HUES64 (cell line): ENCODE data around the gene DSG2.

Source experiments
- H3K27ac ChIP-seq: 2 replicates; pipeline ENCODE4 v1.7.0; 2013; ENCODE audit warnings: low read depth, low read length, inconsistent platforms
- H3K27me3 ChIP-seq: 2 replicates; pipeline ENCODE4 v1.6.1; 2013; ENCODE audit warnings: mild to moderate bottlenecking, low read length; ENCODE audit not compliant: insufficient read depth
- H3K36me3 ChIP-seq: 2 replicates; pipeline ENCODE4 v1.6.1; 2013; ENCODE audit warnings: mild to moderate bottlenecking, low read length; ENCODE audit not compliant: insufficient read depth
- H3K4me1 ChIP-seq: 2 replicates; pipeline ENCODE4 v1.6.1; 2013; ENCODE audit warnings: mild to moderate bottlenecking, low read length, moderate library complexity; ENCODE audit not compliant: insufficient read depth
- H3K4me3 ChIP-seq: 2 replicates; pipeline ENCODE4 v1.5.1; 2013; ENCODE audit warnings: mild to moderate bottlenecking, low read length, moderate library complexity
- H3K9ac ChIP-seq: 2 replicates; pipeline ENCODE4 v1.6.1; 2013; ENCODE audit warnings: mild to moderate bottlenecking, low read depth, low read length
- H3K9me3 ChIP-seq: 2 replicates; pipeline ENCODE4 v1.6.1; 2013; ENCODE audit warnings: low read depth, low read length; ENCODE audit not compliant: insufficient read depth
- WGBS: fragments of 150-250, 120-280 bp; methylation state at CpG from one replicate; pipeline ENCODE4 v1.1.7; 2013; ENCODE audit warnings: missing lambda C conversion rate; 5-methylcytosine and 5-hydroxymethylcytosine counted together

DSG2 gene

DNA sequence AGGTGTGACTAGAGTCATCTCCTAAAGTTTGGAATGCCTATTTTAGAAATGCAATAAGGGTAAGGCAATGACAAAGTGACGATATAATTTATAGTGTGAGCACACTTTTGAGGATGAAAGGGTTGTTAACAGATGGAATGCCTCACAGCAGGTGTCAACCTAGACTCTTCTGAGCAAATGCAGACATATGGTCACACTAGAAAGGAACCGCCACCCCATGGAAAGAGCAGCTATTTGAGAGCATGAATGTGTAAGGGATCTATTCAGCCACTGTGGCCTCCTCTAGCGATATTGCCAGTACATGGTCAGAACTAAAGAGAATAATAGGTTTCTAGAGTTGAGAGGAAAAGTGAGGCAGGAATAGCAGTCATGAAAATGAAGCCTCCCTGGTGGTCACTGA lies 18.5 kb downstream of the DSG2 start:
- H3K27me3 ChIP-seq = no peaks in the 10 kb centered on the region
- H3K27ac ChIP-seq = no peak overlapping the region
- H3K9me3 ChIP-seq = no peaks in the 10 kb centered on the region
- H3K4me1 ChIP-seq = peaks cover 40% of the 10 kb centered on the region
- no peak overlapping the region for H3K9ac ChIP-seq
- H3K36me3 ChIP-seq = peaks cover 39% of the 10 kb centered on the region
- no peak overlapping the region for H3K4me3 ChIP-seq
- WGBS = 85% methylated on average over 3 of the region's 3 CpGs

DNA sequence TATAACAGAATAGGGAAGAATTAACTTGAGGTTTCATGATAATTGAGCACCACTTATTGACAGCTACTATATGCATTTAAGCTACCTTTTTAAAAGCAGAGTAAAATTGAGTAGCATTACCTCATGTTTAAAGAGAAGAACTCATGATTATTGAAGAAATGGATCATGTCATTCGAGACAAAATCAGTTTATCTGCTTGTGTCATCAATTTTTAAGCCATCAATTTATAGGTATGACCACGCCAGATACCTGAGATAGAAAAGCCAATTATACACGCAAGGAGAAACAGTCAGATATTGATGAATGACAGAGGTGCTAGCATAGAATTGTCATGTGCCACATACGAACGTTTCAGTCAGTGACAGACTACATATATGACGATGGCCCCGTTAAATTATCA lies 28.4 kb downstream of the DSG2 start:
- Histone ChIP-seq H3K27ac (no peak overlapping the region), H3K4me3 (no peak overlapping the region), H3K9me3 (no peaks in the 10 kb centered on the region), H3K9ac (no peak overlapping the region), H3K36me3 (peaks cover 99% of the 10 kb centered on the region), H3K27me3 (no peaks in the 10 kb centered on the region), H3K4me1 (no peaks in the 10 kb centered on the region)
- 96% methylated on average over 7 of the region's 7 CpGs for WGBS

DNA sequence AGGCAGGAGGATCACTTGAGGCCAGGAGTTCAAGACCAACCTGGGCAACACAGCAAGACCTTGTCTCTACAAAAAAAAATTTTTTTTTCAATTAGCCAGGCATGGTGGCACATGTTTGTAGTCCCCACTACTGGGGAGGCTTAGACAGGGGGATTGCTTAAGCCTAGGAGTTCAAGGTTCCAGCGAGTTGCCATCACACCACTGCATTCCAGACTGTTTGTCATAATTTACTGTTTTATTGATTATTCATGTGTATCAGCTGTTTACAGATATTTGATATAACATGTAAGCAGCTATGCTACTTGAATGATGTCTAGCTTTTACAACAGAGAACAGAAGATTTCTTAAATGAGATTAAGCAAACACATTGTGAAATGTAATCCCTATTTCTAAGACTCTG lies 35.3 kb downstream of the DSG2 start:
- Histone ChIP-seq H3K27me3 (no peaks in the 10 kb centered on the region), H3K36me3 (peaks cover 93% of the 10 kb centered on the region), H3K4me1 (no peaks in the 10 kb centered on the region), H3K4me3 (no peak overlapping the region), H3K27ac (no peak overlapping the region), H3K9ac (no peak overlapping the region), H3K9me3 (no peaks in the 10 kb centered on the region)
- WGBS = 100% methylated on average over 1 of the region's 1 CpG

DNA sequence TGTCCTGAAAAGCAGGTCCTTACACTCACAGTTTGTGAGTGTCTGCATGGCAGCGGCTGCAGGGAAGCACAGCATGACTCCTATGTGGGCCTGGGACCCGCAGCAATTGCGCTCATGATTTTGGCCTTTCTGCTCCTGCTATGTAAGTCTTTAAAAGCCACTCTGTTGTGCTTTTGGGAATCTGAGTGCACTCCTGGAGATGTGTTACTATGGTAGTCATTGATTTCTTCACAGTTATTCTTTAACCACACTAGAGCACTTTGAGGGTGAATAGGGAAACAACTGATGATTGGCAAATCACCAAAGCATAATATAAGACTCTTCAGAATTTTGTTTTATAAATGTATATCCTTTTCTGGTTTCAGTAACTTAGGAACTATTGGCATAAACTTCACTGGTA lies 40.9 kb downstream of the DSG2 start:
- H3K27ac ChIP-seq = no peak overlapping the region
- WGBS = 98% methylated on average over 3 of the region's 3 CpGs
- H3K36me3 ChIP-seq = peaks cover 93% of the 10 kb centered on the region
- no peaks in the 10 kb centered on the region for H3K27me3 ChIP-seq
- no peak overlapping the region for H3K4me3 ChIP-seq
- H3K9ac ChIP-seq = no peak overlapping the region
- no peaks in the 10 kb centered on the region for H3K9me3 ChIP-seq
- H3K4me1 ChIP-seq = no peaks in the 10 kb centered on the region

DNA sequence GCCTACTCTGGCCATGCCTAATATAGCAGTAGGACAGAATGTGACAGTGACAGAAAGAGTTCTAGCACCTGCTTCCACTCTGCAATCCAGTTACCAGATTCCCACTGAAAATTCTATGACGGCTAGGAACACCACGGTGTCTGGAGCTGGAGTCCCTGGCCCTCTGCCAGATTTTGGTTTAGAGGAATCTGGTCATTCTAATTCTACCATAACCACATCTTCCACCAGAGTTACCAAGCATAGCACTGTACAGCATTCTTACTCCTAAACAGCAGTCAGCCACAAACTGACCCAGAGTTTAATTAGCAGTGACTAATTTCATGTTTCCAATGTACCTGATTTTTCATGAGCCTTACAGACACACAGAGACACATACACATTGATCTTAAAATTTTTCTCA lies 48.5 kb downstream of the DSG2 start:
- H3K36me3 ChIP-seq = peaks cover 64% of the 10 kb centered on the region
- no peak overlapping the region for H3K4me3 ChIP-seq
- H3K9ac ChIP-seq = no peak overlapping the region
- no peaks in the 10 kb centered on the region for H3K9me3 ChIP-seq
- H3K27me3 ChIP-seq = no peaks in the 10 kb centered on the region
- no peak overlapping the region for H3K27ac ChIP-seq
- peaks cover 15% of the 10 kb centered on the region for H3K4me1 ChIP-seq
- WGBS = 92% methylated on average over 2 of the region's 2 CpGs

DNA sequence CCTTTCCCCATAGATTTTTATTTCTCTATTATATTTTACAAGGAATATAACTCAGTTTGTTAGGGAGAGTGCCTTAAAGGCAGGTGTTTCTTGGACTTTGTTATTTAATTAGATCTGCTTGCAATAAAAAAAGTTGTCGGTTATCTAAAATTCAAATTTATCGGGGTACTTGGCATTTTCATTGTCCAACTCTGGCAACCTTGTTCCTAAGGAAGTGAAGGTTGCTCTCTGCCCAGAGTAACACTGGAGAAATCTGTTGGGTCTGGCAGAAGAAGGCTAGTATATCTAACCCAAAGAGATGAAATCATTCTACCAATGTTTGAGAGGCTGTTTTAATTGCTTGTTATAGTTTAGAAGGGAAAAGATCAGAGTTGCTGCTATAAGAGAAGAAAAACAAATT lies 50.9 kb downstream of the DSG2 start:
- 98% methylated on average over 2 of the region's 2 CpGs for WGBS
- peak overlapping the region; percentile 17; the same call in 1 of the 2 replicates for H3K27ac ChIP-seq

DNA sequence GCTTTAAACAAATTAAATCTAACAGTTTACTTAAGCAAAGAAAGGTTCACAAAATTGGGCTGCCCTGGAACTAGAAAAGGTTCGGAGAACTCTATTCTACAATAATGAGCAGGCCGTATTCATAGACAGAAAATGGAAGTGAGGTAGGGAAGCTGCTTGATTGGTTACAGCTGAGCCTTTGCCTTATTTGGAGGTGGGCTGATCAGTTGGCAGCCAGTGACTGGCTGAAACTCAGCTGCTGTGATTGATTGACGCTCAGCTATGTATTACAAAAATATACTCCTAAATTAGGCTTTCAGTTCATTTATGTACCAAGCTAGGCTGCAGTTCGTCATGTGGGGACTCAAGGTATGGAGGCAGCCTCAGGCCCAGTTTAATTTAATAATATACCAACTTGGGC lies 51.4 kb downstream of the DSG2 start:
- H3K36me3 ChIP-seq = peaks cover 35% of the 10 kb centered on the region
- H3K4me3 ChIP-seq = no peak overlapping the region
- H3K27me3 ChIP-seq = no peaks in the 10 kb centered on the region
- no peak overlapping the region for H3K9ac ChIP-seq
- H3K27ac ChIP-seq = peak overlapping the region; percentile 17
- H3K4me1 ChIP-seq = peaks cover 15% of the 10 kb centered on the region
- 92% methylated on average over 3 of the region's 4 CpGs for WGBS
- no peaks in the 10 kb centered on the region for H3K9me3 ChIP-seq

More for the DNA sequence above, 50.9 kb downstream of the DSG2 start:
- Histone ChIP-seq H3K9me3 (no peaks in the 10 kb centered on the region), H3K9ac (no peak overlapping the region), H3K27me3 (no peaks in the 10 kb centered on the region), H3K4me1 (peaks cover 15% of the 10 kb centered on the region), H3K4me3 (no peak overlapping the region), H3K36me3 (peaks cover 41% of the 10 kb centered on the region)

DNA sequence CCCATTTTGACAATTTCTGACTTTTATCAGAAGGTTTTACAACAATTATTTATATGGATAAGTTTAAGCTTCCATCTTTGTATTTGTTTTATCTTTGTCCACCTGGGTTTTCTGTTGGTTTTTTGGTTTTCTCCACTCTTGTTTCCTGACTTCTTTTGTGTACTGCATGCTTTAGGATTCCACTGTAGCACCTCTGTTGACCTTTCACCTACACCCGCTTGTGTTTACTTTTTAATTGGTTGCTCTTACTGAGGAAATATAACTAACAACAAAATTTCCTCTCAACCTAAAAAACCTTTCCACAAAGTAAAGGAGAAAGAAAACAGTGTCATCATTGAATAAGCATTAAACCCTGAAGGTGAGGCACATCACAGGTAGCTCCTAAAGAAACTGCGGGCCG lies 53.9 kb downstream of the DSG2 start:
- Histone ChIP-seq H3K36me3 (peaks cover 10% of the 10 kb centered on the region), H3K4me3 (no peak overlapping the region), H3K9ac (no peak overlapping the region), H3K27ac (no peak overlapping the region), H3K27me3 (no peaks in the 10 kb centered on the region), H3K9me3 (no peaks in the 10 kb centered on the region), H3K4me1 (peaks cover 15% of the 10 kb centered on the region)
- 97% methylated on average over 3 of the region's 3 CpGs for WGBS

DNA sequence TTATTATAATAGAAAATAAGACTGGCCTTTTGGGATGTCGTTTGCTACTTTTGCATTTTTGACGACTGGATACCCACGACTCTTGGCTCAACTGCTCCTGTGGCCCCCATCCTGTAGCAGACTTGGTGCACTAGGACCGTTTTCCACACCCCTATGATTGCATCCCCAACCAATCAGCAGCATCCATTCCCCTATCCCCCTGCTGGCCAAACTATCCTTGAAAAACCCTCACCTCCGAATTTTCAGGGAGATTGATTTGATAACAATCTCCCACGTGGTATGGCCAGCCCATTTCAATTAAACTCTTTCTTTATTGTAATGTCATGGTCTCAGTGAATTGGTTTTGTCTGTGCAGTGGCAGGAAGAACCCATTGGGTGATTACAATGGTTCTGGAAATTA lies 55.8 kb downstream of the DSG2 start:
- H3K27me3 ChIP-seq = no peaks in the 10 kb centered on the region
- H3K27ac ChIP-seq = no peak overlapping the region
- H3K4me1 ChIP-seq = peaks cover 4% of the 10 kb centered on the region
- no peak overlapping the region for H3K9ac ChIP-seq
- H3K9me3 ChIP-seq = no peaks in the 10 kb centered on the region
- no peaks in the 10 kb centered on the region for H3K36me3 ChIP-seq
- no peak overlapping the region for H3K4me3 ChIP-seq
- 77% methylated on average over 5 of the region's 6 CpGs for WGBS

DNA sequence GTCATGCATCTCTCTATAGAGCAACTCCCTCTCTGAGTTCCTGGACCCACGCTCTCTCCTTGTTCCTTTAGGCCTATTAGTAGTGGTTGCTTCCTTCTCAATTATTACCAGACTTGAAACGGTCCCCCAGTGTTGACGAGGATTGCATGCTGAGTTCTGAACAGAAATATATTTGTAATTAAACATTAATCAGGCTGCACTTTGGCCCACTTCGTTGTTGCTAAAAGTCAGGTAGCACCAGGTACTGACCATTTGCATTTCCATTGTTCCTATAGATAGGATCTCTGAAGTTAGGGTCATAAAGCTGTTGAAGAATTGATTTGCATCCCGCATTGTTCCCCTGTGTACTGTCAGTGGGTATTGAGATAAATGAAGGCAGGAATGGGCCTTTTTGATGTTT lies 56.8 kb downstream of the DSG2 start:
- H3K27me3 ChIP-seq = no peaks in the 10 kb centered on the region
- no peaks in the 10 kb centered on the region for H3K9me3 ChIP-seq
- H3K27ac ChIP-seq = no peak overlapping the region
- no peaks in the 10 kb centered on the region for H3K4me1 ChIP-seq
- 65% methylated on average over 5 of the region's 5 CpGs for WGBS
- H3K9ac ChIP-seq = no peak overlapping the region
- no peaks in the 10 kb centered on the region for H3K36me3 ChIP-seq
- H3K4me3 ChIP-seq = no peak overlapping the region

DNA sequence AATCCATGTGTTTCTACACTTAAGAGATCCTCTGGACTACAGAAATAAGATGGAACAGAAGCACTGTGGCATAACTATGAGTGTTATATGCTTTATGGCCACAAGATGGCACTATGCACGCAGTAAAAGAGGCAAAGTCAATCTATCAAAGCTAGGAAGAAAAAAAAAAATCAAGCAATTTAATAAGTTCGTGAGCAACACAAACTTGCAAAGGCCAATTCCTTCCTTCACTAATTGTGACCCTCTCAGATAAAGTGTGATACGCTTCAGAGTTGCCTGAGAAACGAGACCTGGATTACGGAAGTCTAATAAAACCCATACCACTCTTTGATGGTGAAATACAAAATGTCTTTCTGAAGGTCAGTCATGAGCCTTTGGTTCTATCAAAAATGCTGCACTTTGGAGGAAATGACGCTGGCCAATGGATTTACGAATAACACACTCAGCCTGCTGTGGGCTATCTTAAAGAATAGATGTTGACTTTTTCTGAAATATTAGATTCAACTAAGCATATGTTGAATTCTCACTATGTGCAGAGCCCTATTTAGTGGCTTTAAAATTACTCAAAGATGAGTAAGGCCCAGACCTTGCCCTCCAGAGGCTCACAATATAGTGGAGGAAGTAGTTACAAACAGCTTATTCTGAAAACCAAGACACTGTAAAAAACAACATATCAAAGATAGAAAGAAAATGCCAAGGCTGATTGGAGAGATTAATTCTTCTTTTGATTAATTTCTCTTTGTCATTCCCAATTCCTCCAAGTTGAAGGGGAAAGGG lies 58.2 kb downstream of the DSG2 start:
- 42% methylated on average over 7 of the region's 7 CpGs for WGBS
- H3K27ac ChIP-seq = no peak overlapping the region
- H3K9ac ChIP-seq = no peak overlapping the region
- no peaks in the 10 kb centered on the region for H3K27me3 ChIP-seq
- no peaks in the 10 kb centered on the region for H3K36me3 ChIP-seq
- H3K9me3 ChIP-seq = no peaks in the 10 kb centered on the region
- H3K4me1 ChIP-seq = no peaks in the 10 kb centered on the region
- no peak overlapping the region for H3K4me3 ChIP-seq

DNA sequence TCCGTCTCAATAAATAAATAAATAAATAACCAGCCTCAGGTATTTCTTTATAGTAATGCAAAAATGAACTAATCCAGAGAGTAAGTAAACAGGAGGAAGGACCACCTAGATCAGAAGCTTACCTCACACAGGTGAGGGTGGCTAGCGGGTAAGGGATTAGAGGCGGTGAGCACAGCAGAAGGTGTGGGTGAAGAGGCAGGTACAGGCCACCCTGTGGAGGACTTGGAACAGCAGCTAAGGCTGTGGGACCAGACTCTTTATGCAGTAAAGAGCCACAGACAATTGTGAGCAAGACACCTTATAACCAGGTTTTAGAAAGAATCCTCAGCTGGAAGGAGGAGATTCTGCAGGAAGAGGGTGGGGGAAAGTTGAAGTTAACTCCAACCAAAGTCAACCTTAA lies 59.5 kb downstream of the DSG2 start:
- Histone ChIP-seq H3K4me1 (no peaks in the 10 kb centered on the region), H3K9me3 (no peaks in the 10 kb centered on the region), H3K9ac (no peak overlapping the region), H3K4me3 (no peak overlapping the region), H3K27me3 (no peaks in the 10 kb centered on the region), H3K27ac (no peak overlapping the region), H3K36me3 (no peaks in the 10 kb centered on the region)
- 90% methylated on average over 2 of the region's 3 CpGs for WGBS
